Measurements from ENCODE around the gene SAP30BP. TPM values are rescaled to one million over a fixed set of nuclear protein-coding genes. Genes with fewer than 3 reads are reported as not detected.

Gene SAP30BP
- total and polyA plus RNA-seq, 2 of the 13 experiments (the other 11 are each of a cell fraction or from before 2014, with no cell fraction given), result 67.7 to 99.4 TPM

DNA sequence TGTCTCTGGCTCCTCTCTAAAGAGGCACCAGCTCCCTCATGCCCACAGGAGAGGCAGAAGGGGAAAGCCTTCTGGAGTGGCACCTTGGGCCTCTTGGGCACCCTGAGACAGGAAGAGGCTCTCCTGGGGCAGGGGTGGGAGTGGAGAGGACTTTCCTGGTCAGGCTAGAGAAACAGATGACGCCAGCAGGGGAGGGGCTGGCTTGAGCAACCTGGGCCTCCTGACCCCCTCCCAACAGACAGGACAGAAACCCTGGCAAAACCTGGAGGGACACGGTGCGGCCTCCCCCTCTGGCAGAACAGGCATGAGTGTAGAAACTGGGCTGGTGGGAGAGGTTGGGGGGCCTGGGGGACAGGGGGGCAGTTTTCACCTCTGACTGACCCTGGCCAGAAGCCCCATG, 27.8 kb upstream of the SAP30BP start (continued):
- TF ChIP-seq, protein P1, sequence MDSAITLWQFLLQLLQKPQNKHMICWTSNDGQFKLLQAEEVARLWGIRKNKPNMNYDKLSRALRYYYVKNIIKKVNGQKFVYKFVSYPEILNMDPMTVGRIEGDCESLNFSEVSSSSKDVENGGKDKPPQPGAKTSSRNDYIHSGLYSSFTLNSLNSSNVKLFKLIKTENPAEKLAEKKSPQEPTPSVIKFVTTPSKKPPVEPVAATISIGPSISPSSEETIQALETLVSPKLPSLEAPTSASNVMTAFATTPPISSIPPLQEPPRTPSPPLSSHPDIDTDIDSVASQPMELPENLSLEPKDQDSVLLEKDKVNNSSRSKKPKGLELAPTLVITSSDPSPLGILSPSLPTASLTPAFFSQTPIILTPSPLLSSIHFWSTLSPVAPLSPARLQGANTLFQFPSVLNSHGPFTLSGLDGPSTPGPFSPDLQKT (CRISPR knock-in tag; IDR thresholded peaks at IDR 0.05; ENCODE audit: borderline replicate concordance), result no peak
- TF ChIP-seq ZNF251 (CRISPR knock-in tag; IDR thresholded peaks at IDR 0.05) (no peak), RXRB (CRISPR knock-in tag; IDR thresholded peaks at IDR 0.05; ENCODE audit: borderline replicate concordance) (no peak), SP140L (CRISPR knock-in tag; IDR thresholded peaks at IDR 0.05; ENCODE audit: borderline replicate concordance) (no peak), ZNF335 (CRISPR knock-in tag; IDR thresholded peaks at IDR 0.05) (no peak)

DNA sequence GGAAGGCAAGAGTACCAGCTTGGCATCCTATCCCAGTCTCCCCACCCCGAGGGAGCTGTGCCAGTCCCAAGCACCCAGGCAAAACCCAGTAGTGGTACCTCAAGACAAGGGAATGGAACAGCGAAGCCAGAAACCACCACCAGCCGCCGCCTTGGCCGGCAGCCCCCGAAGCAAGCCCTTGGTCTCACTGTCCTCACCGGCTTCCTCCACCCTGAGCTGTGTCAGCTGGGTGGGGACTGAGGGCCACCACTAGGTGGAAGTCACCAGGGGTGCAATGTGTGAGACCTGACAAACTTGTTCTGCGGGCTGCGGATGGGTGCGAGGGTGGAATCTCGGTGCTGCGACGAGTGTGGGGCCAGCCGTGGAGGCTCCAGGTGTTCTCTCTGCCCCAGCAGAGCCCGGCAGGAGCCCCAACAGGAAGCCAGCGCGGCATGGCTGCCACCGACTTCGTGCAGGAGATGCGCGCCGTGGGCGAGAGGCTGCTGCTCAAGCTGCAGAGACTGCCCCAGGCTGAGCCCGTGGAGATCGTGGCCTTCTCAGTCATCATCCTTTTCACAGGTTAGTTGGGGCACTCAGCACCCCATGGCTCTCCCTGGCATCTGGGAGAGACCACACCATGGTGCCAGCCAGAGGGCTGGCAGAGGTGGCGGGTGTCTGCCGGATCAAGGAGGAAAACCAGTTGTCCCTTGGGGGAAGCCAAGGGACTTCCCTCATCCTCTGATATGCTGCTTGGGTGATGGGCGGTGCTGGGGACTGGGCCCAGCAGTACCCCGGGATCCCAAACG, 27.2 kb upstream of the SAP30BP start:
- intact Hi-C loops (cut with micrococcal nuclease; ENCODE audit: unreplicated experiment), result no loop called here
- no peak overlapping the region for H3K27ac ChIP-seq (ENCODE audit: extremely low read length, insufficient read depth, low read length)
- H4K20me1 ChIP-seq (ENCODE audit: insufficient read depth, low read length), result no peaks in the 10 kb centered on the region
- no peak overlapping the region for H2AFZ ChIP-seq (ENCODE audit: low read length)
- in situ Hi-C loops (cut with HindIII; ENCODE audit: extremely low pct_ligation_motif_present, low pct_unique_long_range_greater_than_20kb), result no loop called here
- ATAC-seq (no peak; the same call in 2 of the 3 replicates), FAIRE-seq (no peak), DNase-seq (ENCODE audit: low spot score) (no peak)
- BruUV-seq (replicated peaks), result no TSS peak
- peaks cover 8 to 11% of the 10 kb centered on the region in 2 experiments for H3K36me3 ChIP-seq (replicated peaks in 1 of 2; ENCODE audit: control insufficient read depth in 1 of 2, insufficient read depth in 2 of 2, low read length in 2 of 2)
- H3K4me2 ChIP-seq (ENCODE audit: low read depth, low read length), result no peak overlapping the region
- no peak overlapping the region for H3K4me3 ChIP-seq (replicated peaks in 1 of 3; ENCODE audit: insufficient read depth in 1 of 3, low read depth in 2 of 3, low read length in 3 of 3)
- POLR2A ChIA-PET, result no interaction called here
- TF ChIP-seq ATF1 (CRISPR knock-in tag; IDR thresholded peaks at IDR 0.05), result no peak
- no peak for TF ChIP-seq ZNF674 (CRISPR knock-in tag; IDR thresholded peaks at IDR 0.05; ENCODE audit: low read depth)
- TF ChIP-seq CC2D1A (CRISPR knock-in tag; IDR thresholded peaks at IDR 0.05), result no peak
- no peak for TF ChIP-seq ZNF724P (CRISPR knock-in tag; IDR thresholded peaks at IDR 0.05; ENCODE audit: borderline replicate concordance)
- TF ChIP-seq, protein P2, sequence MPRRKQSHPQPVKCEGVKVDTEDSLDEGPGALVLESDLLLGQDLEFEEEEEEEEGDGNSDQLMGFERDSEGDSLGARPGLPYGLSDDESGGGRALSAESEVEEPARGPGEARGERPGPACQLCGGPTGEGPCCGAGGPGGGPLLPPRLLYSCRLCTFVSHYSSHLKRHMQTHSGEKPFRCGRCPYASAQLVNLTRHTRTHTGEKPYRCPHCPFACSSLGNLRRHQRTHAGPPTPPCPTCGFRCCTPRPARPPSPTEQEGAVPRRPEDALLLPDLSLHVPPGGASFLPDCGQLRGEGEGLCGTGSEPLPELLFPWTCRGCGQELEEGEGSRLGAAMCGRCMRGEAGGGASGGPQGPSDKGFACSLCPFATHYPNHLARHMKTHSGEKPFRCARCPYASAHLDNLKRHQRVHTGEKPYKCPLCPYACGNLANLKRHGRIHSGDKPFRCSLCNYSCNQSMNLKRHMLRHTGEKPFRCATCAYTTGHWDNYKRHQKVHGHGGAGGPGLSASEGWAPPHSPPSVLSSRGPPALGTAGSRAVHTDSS (CRISPR knock-in tag; conservative IDR thresholded peaks at IDR 0.05), result no peak
- TF ChIP-seq TP53 (CRISPR knock-in tag; conservative IDR thresholded peaks at IDR 0.05), result no peak
- no peak for TF ChIP-seq ZNF260 (CRISPR knock-in tag; IDR thresholded peaks at IDR 0.05; ENCODE audit: borderline replicate concordance, low read depth)
- no peak for TF ChIP-seq KLF9 (CRISPR knock-in tag; IDR thresholded peaks at IDR 0.05; ENCODE audit: low read depth)
- H3K9ac ChIP-seq (ENCODE audit: insufficient read depth, low read depth, low read length), result no peak overlapping the region
- no peaks in the 10 kb centered on the region for H3K27me3 ChIP-seq (ENCODE audit: control insufficient read depth in 1 of 2, insufficient read depth in 2 of 2, low read length in 2 of 2)
- peaks cover under 1% of the 10 kb centered on the region for H3K79me2 ChIP-seq (ENCODE audit: insufficient read depth, low read length)
- 95% methylated on average over 21 of the region's 30 CpGs for WGBS (ENCODE audit: low lambda C conversion rate)
- CTCF ChIA-PET (ENCODE audit: low intra/inter-chr PET ratio, low total read pairs), result no interaction called here
- H3K9me3 ChIP-seq (ENCODE audit: low read length), result no peaks in the 10 kb centered on the region
- no peaks in the 10 kb centered on the region for H3K4me1 ChIP-seq (ENCODE audit: insufficient read depth, low read length)
